DMS53 (cell line): Measurements from ENCODE around the gene ZNF710.
A peak's percentile ranks its signal among the peaks of the same experiment; 100 is the strongest.
"Not testable (repeated sequence)": the region's sequence is repeated elsewhere in the genome, so short reads cannot be mapped to it uniquely, and the experiment has no call there.

Source experiments
- DNase-seq: peaks from one replicate; lab custom pipeline; 2025; lab: John Stamatoyannopoulos, UW

The ZNF710 gene

GRCh38 chr15:90001062-90001682 lies at the start of gene ZNF710:
TSS of gene ZNF710 (plus strand) at chr15:90001324. CDS start at chr15:90067138, 65,814 bp downstream.
- DNase-seq: peak; percentile 74

DNA sequence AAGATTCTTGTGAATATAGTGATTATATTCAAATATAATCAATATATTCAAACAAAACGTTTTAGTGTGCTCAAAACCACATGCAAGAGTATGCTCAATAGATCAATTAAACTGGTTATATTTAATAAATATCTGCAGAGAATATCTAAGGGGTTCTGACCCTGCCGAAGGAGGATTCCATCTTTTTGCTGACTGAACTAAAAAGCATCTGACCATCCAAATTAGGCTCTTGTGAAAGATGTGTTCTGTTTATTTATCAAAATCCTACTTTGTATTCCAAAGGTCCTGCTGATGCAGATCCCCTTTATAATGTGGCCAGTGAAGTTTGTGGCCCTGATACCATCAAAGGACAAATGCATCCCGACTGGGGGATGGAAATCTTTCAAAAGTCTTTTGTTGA lies 46.6 kb upstream of the ZNF710 start:
- DNase-seq: no peak

GRCh38 chr15:89955449-89955998 lies 45.6 kb upstream of the ZNF710 start:
- not testable (repeated sequence) for DNase-seq

GRCh38 chr15:89958107-89958805 lies 42.9 kb upstream of the ZNF710 start:
- no peak for DNase-seq

DNA sequence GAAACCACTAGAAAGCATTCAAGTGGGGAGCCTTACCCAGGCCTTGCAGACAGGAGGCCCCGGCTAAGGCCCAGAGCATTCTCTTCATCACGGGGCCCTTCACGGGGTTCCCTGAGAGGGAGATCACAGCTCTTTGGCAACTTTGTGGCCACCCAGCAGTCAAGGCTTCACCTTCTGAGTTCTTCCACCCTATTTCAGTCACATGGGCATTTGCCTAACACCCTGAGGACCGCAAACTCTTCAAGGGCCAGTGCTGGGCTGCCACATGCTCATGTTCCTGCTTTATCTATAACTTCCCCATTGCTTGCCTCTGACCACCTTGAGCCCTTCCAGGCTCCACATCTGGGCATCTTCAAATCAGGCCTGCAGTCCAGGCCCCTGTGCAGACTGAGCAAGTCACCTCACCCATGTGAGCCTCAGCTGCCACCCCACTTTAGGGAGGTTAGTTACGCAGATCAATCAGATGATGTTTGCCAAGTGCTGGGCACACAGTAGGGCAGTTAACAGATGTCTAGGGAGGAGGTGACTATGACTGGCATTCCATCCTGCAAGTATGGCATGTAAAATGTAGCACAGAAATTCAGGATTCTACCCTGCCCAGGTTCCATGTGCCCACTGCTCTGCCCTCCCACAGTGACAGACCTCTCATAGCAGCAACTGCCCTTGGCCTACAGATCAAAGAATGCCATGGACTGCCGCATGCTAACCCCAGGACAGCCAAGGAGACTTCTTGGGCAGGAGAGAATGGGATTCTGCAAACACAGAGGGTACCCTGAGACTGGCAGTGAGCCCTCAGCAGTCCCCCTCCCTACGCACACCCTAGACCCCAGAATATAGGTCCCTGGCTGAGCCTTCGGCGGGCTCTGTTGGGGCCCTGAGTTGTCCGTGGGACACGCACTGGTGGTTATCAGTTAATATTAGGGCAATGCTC lies 37.6 kb upstream of the ZNF710 start:
- no peak for DNase-seq

- DNase-seq: no peak
Observed at GRCh38 chr15:89964232-89964954, 36.7 kb upstream of the ZNF710 start.

- DNase-seq: no peak
Observed at GRCh38 chr15:89967881-89968280, 33.2 kb upstream of the ZNF710 start.

GRCh38 chr15:89971592-89971997 lies 29.5 kb upstream of the ZNF710 start:
- DNase-seq: peak; percentile 70

- DNase-seq: no peak
Observed at GRCh38 chr15:89972085-89972484, 29.0 kb upstream of the ZNF710 start.

GRCh38 chr15:89975482-89976245 lies 25.5 kb upstream of the ZNF710 start:
- no peak for DNase-seq

DNA sequence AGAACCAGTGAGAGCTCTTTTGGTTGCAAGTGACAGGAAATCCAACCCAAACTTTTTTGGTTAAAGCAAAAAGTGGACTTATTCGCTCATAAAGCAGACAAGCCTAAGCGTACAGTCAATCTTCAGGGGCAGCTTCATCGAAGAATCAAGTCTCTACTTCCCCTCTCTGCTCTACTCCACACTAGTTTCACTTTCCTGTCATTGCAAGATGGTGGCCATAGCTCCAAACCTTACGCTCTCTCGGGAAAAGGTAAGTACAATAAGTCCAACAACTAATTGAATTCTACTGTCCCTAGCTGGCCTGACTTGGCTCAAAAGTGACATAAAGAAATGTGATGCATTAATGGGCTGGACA lies 24.9 kb upstream of the ZNF710 start:
- DNase-seq: no peak

DNA sequence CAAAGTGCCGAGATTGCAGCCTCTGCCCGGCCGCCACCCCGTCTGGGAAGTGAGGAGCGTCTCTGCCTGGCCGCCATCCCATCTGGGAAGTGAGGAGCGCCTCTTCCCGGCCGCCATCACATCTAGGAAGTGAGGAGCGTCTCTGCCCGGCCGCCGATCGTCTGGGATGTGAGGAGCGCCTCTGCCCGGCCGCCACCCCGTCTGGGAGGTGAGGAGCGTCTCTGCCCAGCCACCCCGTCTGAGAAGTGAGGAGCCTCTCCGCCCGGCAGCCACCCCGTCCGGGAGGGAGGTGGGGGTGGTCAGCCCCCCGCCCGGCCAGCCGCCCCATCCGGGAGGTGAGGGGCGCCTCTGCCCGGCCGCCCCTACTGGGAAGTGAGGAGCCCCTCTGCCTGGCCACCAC lies 23.3 kb upstream of the ZNF710 start:
- not testable (repeated sequence) for DNase-seq

- no peak for DNase-seq
Observed at GRCh38 chr15:89978914-89979313, 22.2 kb upstream of the ZNF710 start.

DNA sequence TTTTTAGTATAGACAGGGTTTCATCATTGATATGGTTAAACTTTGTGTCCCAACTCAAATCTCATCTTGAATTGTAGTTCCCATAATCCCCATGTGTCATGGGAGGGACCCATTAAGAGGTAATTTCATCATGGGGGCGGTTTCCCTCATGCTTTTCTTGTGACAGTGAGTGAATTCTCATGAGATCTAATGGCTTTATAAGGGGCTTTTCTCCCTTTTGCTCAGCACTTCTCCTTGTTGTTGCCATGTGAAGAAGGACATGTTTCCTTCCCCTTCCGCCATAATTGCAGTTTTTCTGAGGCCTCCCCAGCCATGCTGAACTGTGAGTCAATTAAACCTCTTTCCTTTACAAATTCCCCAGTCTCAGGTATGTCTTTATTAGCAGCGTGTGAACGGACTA lies 20.2 kb upstream of the ZNF710 start:
- no peak for DNase-seq

GRCh38 chr15:89982315-89983055 lies 18.6 kb upstream of the ZNF710 start:
- no peak for DNase-seq

- no peak for DNase-seq
Observed at GRCh38 chr15:89984001-89984400, 17.1 kb upstream of the ZNF710 start.

DNA sequence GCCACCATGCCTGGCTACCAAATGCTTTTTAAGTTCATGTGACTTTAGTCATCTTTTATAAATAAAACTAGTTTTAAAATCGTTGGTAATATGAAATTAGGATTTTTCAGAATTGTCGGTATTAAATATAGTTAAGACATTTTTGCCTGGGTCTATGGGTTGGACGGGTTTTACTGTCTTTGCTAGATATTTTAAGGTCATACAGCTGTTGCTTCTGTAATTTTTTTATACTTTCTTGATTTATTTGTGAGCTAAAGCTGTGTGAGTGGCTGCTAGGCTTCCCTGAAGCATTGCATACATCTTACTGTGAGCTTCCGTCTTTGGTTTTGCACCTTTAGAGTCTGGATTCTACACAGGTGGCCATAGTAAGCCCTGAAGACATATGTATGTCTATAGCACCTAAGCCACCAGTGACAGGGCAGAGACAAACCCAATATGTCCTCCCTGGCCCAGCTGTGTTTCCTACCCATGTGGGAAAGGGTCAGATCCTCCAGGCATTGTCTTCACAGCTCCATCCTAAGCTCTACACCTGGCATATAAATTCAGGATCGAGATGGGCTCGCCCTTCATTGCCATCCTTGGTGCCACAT lies 16.6 kb upstream of the ZNF710 start:
- no peak for DNase-seq

DNA sequence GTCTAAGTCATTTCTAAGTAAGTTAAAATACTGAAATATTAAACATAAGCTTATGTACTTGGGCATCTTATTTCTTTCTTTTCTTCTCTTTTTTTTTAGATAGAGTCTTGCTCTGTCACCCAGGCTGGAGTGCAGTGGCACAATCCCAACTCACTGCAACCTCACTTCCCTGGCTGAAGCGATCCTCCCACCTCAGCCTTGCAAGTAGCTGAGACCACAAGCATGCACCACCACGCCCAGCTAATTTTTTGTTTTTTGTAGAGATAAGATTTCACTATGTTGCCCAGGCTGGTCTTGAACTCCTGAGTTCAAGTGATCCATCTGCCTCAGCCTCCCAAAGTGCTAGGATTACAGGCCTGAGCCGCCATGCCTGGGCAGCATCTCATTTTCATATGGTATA lies 16.0 kb upstream of the ZNF710 start:
- no peak for DNase-seq

GRCh38 chr15:89991312-89991711 lies 9.8 kb upstream of the ZNF710 start:
- no peak for DNase-seq

DNA sequence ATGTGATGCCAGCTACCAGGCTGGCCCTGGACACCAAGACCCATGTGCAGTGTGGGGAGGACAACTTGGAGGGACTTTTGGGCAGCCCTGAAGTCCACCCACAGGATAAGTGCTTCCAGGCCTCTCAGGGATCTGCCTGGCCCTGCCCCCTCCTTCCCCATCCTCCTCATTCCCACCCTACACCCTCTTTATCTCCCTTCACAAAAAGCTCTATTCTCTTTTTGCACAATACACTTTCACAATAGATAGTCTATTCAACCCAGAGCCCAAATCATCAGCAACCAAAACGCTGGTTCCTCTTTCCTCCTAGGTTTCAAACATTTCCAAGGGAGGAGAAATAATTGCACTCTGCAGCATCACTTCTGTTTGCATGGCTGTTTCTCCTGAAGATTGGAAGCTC lies 7.8 kb upstream of the ZNF710 start:
- no peak for DNase-seq
